ENCODE measurements around the gene CHMP3. TPM values are rescaled to one million over a fixed set of nuclear protein-coding genes. Genes with fewer than 3 reads are reported as not detected.

The CHMP3 gene
- total RNA-seq, 1 donor from 2014 or later: 21.9 TPM

GRCh38 chr2:86603905-86604304 is 40.7 kb upstream of the CHMP3 start:
- H3K9me3 ChIP-seq (ENCODE audit: low read depth): no peaks in the 10 kb centered on the region
- Mint-ChIP-seq H3K9me3 (no peaks in the 10 kb centered on the region), H3K27me3 (ENCODE audit: insufficient read depth, low read depth) (peaks cover 2% of the 10 kb centered on the region), H3K27ac (no peak overlapping the region), H3K4me3 (no peak overlapping the region), H3K36me3 (peaks cover 28% of the 10 kb centered on the region), H3K4me1 (no peaks in the 10 kb centered on the region)
- H3K4me1 ChIP-seq: no peaks in the 10 kb centered on the region
- H3K36me3 ChIP-seq: no peaks in the 10 kb centered on the region
- no peak overlapping the region for H3K4me2 ChIP-seq
- no peak for DNase-seq (ENCODE audit: low spot score)
- no peak overlapping the region for H2AFZ ChIP-seq (replicated peaks)
- no peaks in the 10 kb centered on the region for H4K20me1 ChIP-seq (ENCODE audit: low read depth)
- H3K27me3 ChIP-seq: no peaks in the 10 kb centered on the region
- no peak overlapping the region for H3K4me3 ChIP-seq
- no peak overlapping the region for H3K9ac ChIP-seq
- TF ChIP-seq EZH2phosphoT487 (IDR thresholded peaks at IDR 0.05) (no peak), EZH2 (IDR thresholded peaks at IDR 0.05) (no peak)
- TF ChIP-seq, protein P1, sequence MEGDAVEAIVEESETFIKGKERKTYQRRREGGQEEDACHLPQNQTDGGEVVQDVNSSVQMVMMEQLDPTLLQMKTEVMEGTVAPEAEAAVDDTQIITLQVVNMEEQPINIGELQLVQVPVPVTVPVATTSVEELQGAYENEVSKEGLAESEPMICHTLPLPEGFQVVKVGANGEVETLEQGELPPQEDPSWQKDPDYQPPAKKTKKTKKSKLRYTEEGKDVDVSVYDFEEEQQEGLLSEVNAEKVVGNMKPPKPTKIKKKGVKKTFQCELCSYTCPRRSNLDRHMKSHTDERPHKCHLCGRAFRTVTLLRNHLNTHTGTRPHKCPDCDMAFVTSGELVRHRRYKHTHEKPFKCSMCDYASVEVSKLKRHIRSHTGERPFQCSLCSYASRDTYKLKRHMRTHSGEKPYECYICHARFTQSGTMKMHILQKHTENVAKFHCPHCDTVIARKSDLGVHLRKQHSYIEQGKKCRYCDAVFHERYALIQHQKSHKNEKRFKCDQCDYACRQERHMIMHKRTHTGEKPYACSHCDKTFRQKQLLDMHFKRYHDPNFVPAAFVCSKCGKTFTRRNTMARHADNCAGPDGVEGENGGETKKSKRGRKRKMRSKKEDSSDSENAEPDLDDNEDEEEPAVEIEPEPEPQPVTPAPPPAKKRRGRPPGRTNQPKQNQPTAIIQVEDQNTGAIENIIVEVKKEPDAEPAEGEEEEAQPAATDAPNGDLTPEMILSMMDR (IDR thresholded peaks at IDR 0.05): no peak
- no peaks in the 10 kb centered on the region for H3F3A ChIP-seq (ENCODE audit: low read depth)
- no peak overlapping the region for H3K27ac ChIP-seq
- H3K79me2 ChIP-seq (ENCODE audit: low read depth): no peaks in the 10 kb centered on the region

DNA sequence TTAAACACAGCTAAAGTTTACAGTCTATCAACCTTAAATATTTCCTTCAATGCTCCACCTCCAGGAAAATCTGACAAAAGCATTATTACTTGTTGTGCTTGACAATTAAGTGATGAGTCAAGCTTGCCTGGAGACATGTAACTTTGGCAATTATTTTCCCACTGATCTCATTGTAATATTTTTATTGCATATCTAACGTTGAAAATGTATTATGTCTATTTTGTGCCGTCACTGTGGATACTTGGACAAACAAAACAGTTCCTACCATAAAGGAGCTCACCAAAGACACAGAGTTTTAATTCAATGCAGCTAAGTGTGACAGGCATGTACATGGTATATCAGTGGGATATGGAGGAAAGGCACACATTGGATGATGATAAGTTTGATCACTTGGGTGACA is 35.7 kb upstream of the CHMP3 start:
- no peaks in the 10 kb centered on the region for H3K36me3 ChIP-seq
- H3K4me2 ChIP-seq: no peak overlapping the region
- Mint-ChIP-seq H3K27ac (no peak overlapping the region), H3K9me3 (peaks cover 2% of the 10 kb centered on the region), H3K27me3 (ENCODE audit: insufficient read depth, low read depth) (peaks cover 4% of the 10 kb centered on the region), H3K4me3 (no peak overlapping the region), H3K4me1 (no peaks in the 10 kb centered on the region), H3K36me3 (peaks cover 12% of the 10 kb centered on the region)
- H4K20me1 ChIP-seq (ENCODE audit: low read depth): no peaks in the 10 kb centered on the region
- H3F3A ChIP-seq (ENCODE audit: low read depth): no peaks in the 10 kb centered on the region
- DNase-seq (ENCODE audit: low spot score): no peak
- H3K79me2 ChIP-seq (ENCODE audit: low read depth): no peaks in the 10 kb centered on the region
- no peak overlapping the region for H3K4me3 ChIP-seq
- H3K9me3 ChIP-seq (ENCODE audit: low read depth): no peaks in the 10 kb centered on the region
- H2AFZ ChIP-seq (replicated peaks): no peak overlapping the region
- H3K9ac ChIP-seq: no peak overlapping the region
- H3K27ac ChIP-seq: no peak overlapping the region
- TF ChIP-seq, protein P1 (IDR thresholded peaks at IDR 0.05): no peak
- TF ChIP-seq EZH2phosphoT487 (IDR thresholded peaks at IDR 0.05) (no peak), EZH2 (IDR thresholded peaks at IDR 0.05) (no peak)
- H3K27me3 ChIP-seq: no peaks in the 10 kb centered on the region
- no peaks in the 10 kb centered on the region for H3K4me1 ChIP-seq

- Mint-ChIP-seq H3K4me1 (no peaks in the 10 kb centered on the region), H3K4me3 (no peak overlapping the region), H3K36me3 (no peaks in the 10 kb centered on the region), H3K27me3 (ENCODE audit: insufficient read depth, low read depth) (peaks cover 2% of the 10 kb centered on the region), H3K27ac (no peak overlapping the region), H3K9me3 (peaks cover 2% of the 10 kb centered on the region)
- Histone ChIP-seq H3K9ac (no peak overlapping the region), H4K20me1 (ENCODE audit: low read depth) (no peaks in the 10 kb centered on the region), H3K36me3 (no peaks in the 10 kb centered on the region), H2AFZ (replicated peaks) (no peak overlapping the region), H3K4me2 (no peak overlapping the region), H3K79me2 (ENCODE audit: low read depth) (no peaks in the 10 kb centered on the region), H3K4me3 (no peak overlapping the region), H3K27me3 (no peaks in the 10 kb centered on the region), H3K4me1 (no peaks in the 10 kb centered on the region), H3K9me3 (ENCODE audit: low read depth) (no peaks in the 10 kb centered on the region), H3K27ac (no peak overlapping the region), H3F3A (ENCODE audit: low read depth) (no peaks in the 10 kb centered on the region)
- no peak for DNase-seq (ENCODE audit: low spot score)
- TF ChIP-seq EZH2phosphoT487 (IDR thresholded peaks at IDR 0.05) (no peak), EZH2 (IDR thresholded peaks at IDR 0.05) (no peak)
- TF ChIP-seq, protein P1 (IDR thresholded peaks at IDR 0.05): no peak
Measured at GRCh38 chr2:86596118-86596517, 32.9 kb upstream of the CHMP3 start.

All from neural progenitor cell (in vitro differentiated cells).